Endothelial cell of umbilical vein (primary cell): ENCODE results near the gene NAPA. TPM values are rescaled to one million over a fixed set of nuclear protein-coding genes. Genes with fewer than 3 reads are reported as not detected.

Source experiments
- BruUV-seq: library from RNA; stranded (reverse); fragments of 400-500 nt; replicated peaks from 2 replicates; lab custom pipeline; 2021; lab: Mats Ljungman, UMichigan
- CTCF ChIA-PET: fragments of 300-600, 350-600 bp; sonication (Branson Sonifier 250); formaldehyde crosslinking; loops from one replicate; lab custom pipeline; 2021; ENCODE audit warnings: antibody characterized with exemption, inconsistent platforms; lab: Charles Lee
- POLR2A ChIA-PET: fragments of 300-600, 350-600 bp; sonication (Branson Sonifier 250); formaldehyde crosslinking; loops from one replicate; lab custom pipeline; 2021; ENCODE audit warnings: antibody characterized with exemption, inconsistent platforms; lab: Charles Lee
- DNase-seq: peaks from one replicate; pipeline ENCODE4 v3.0.0-alpha.2; 2011; ENCODE audit warnings: low read depth, low spot score
- FAIRE-seq: peaks from 2 replicates; lab custom pipeline; 2011; peaks lifted over from hg19 to GRCh38; lab: Jason Lieb, UNC
- H2AFZ ChIP-seq: 2 replicates; pipeline ENCODE4 v1.6.0; 2012; ENCODE audit warnings: low read depth, low read length, control low read depth, inconsistent platforms
- H3K27ac ChIP-seq: 2 replicates; pipeline ENCODE4 v1.5.1; 2011; ENCODE audit warnings: low read depth, mild to moderate bottlenecking, control low read depth, low read length, moderate library complexity; ENCODE audit not compliant: insufficient read depth
- H3K27me3 ChIP-seq, 2 experiments: 2 replicates each; pipeline versions ENCODE4 v1.6.0 to v1.6.1; 2011; ENCODE audit warnings: low read length in 2 of 2, mixed read lengths in 1 of 2; ENCODE audit not compliant: control insufficient read depth in 2 of 2, insufficient read depth in 2 of 2
- H3K36me3 ChIP-seq, 2 experiments: 2 replicates in 1 of 2; 3 replicates in 1 of 2; pipeline ENCODE4 v1.5.1; 2011; ENCODE audit warnings: low read length in 2 of 2, mild to moderate bottlenecking in 1 of 2, moderate library complexity in 1 of 2; ENCODE audit not compliant: control insufficient read depth in 2 of 2, insufficient read depth in 2 of 2; ENCODE audit errors: extremely low read depth in 1 of 2
- H3K4me1 ChIP-seq: 3 replicates; pipeline ENCODE4 v1.5.1; 2011; ENCODE audit warnings: mild to moderate bottlenecking, low read length; ENCODE audit not compliant: control insufficient read depth, insufficient read depth; ENCODE audit errors: extremely low read depth
- H3K4me2 ChIP-seq: 2 replicates; pipeline ENCODE4 v1.6.1; 2011; ENCODE audit warnings: low read length, control low read depth, mixed read lengths; ENCODE audit not compliant: insufficient read depth
- H3K4me3 ChIP-seq, 3 experiments: fragments of 200-600 bp in 1 of 3; sonication (generic), shearing (Covaris generic) in 1 of 3; replicated peaks in 1 of 3; 2 replicates each; pipeline ENCODE4 v1.5.1; 2011 to 2016; ENCODE audit warnings: control low read depth in 3 of 3, low read length in 3 of 3, mild to moderate bottlenecking in 2 of 3, inconsistent platforms in 1 of 3, low read depth in 1 of 3, moderate library complexity in 1 of 3; ENCODE audit not compliant: insufficient read depth in 1 of 3
- H3K79me2 ChIP-seq: 2 replicates; pipeline ENCODE4 v1.6.0; 2012; ENCODE audit warnings: low read length, inconsistent platforms; ENCODE audit not compliant: control insufficient read depth, insufficient read depth
- H3K9ac ChIP-seq: replicated peaks from 2 replicates; pipeline ENCODE3; 2011; ENCODE audit warnings: low read length, control low read depth; ENCODE audit not compliant: insufficient read depth; ENCODE audit errors: extremely low read depth
- H3K9me1 ChIP-seq: replicated peaks from 3 replicates; pipeline ENCODE4 v1.6.0; 2011; ENCODE audit warnings: mild to moderate bottlenecking, low read length; ENCODE audit not compliant: control insufficient read depth, insufficient read depth; ENCODE audit errors: extremely low read depth
- H3K9me3 ChIP-seq: replicated peaks from 2 replicates; pipeline ENCODE4 v1.5.1; 2012; ENCODE audit warnings: low read length, inconsistent platforms; ENCODE audit not compliant: control insufficient read depth, insufficient read depth
- H4K20me1 ChIP-seq: replicated peaks from 2 replicates; pipeline ENCODE3; 2011; ENCODE audit warnings: mild to moderate bottlenecking, low read length; ENCODE audit not compliant: control insufficient read depth, insufficient read depth; ENCODE audit errors: extremely low read depth
- CTCF ChIP-seq, 2 donors: IDR thresholded peaks; 1 replicate in 1 of 2; 2 replicates in 1 of 2; pipeline ENCODE4 v1.5.1; 2011; ENCODE audit warnings: low read length in 2 of 2, mild to moderate bottlenecking in 2 of 2, moderate library complexity in 2 of 2, control low read depth in 1 of 2, inconsistent platforms in 1 of 2, low read depth in 1 of 2; ENCODE audit not compliant: insufficient read depth in 1 of 2; ENCODE audit errors: extremely low read depth in 1 of 2
- EZH2 ChIP-seq: IDR thresholded peaks from 2 replicates; pipeline ENCODE4 v1.6.1; 2012; ENCODE audit warnings: borderline replicate concordance, low read depth, mild to moderate bottlenecking, moderate library complexity, low read length, inconsistent platforms; ENCODE audit not compliant: severe bottlenecking
- FOS ChIP-seq: IDR thresholded peaks from 2 replicates; pipeline ENCODE4 v1.6.1; 2011; ENCODE audit warnings: mild to moderate bottlenecking, low read length, moderate library complexity, borderline replicate concordance; ENCODE audit not compliant: insufficient read depth
- GATA2 ChIP-seq: IDR thresholded peaks from 2 replicates; pipeline ENCODE4 v1.7.0; 2011; ENCODE audit warnings: low read depth, mild to moderate bottlenecking, moderate library complexity, mixed read lengths, low read length; ENCODE audit not compliant: insufficient read length, insufficient read depth
- JUN ChIP-seq: IDR thresholded peaks from 2 replicates; pipeline ENCODE4 v1.6.1; 2011; ENCODE audit warnings: borderline replicate concordance, low read depth; ENCODE audit not compliant: insufficient read length, insufficient read depth
- MAX ChIP-seq: IDR thresholded peaks from 2 replicates; pipeline ENCODE4 v1.6.1; 2011; ENCODE audit not compliant: insufficient read depth, insufficient read length
- MYC ChIP-seq: IDR thresholded peaks from one replicate; pipeline ENCODE4 v1.6.1; 2011; ENCODE audit warnings: mild to moderate bottlenecking, low read depth, low read length
- POLR2A ChIP-seq: IDR thresholded peaks from 2 replicates; pipeline ENCODE4 v1.6.1; 2012; ENCODE audit warnings: low read depth, mild to moderate bottlenecking, control low read depth, low read length
- POLR2AphosphoS5 ChIP-seq: IDR thresholded peaks from 2 replicates; pipeline ENCODE4 v1.6.1; 2012; ENCODE audit warnings: low read depth, mild to moderate bottlenecking, control low read depth, low read length, moderate library complexity; ENCODE audit not compliant: insufficient read depth
- dilution Hi-C: fragments of 300-500 bp; cut with MboI; formaldehyde crosslinking; loops from one replicate; pipeline ENCODE4 v1.15.0; 2019; ENCODE audit warnings: low sequenced_read_pairs; ENCODE audit not compliant: extremely low pct_ligation_motif_present
- intact Hi-C: fragments of 100-400 bp; cut with micrococcal nuclease; formaldehyde crosslinking; loops from one replicate; pipeline ENCODE4 v1.10.0; 2022
- polyA plus RNA-seq, 4 experiments: library from polyadenylated mRNA; depleted of rRNA in 3 of 4; stranded (reverse) in 3 of 4; unstranded in 1 of 4; fragments of >200 nt; gene quantifications; 2 replicates each; pipeline versions ENCODE4 v1.2.1 to v1.2.3, GENCODE V29; 2011 to 2012; ENCODE audit warnings: missing spikeins in 1 of 4
- total RNA-seq: library from RNA; stranded (reverse); gene quantifications from 2 replicates; pipeline ENCODE4 v1.2.3, GENCODE V29; 2021

Gene NAPA
- total and polyA plus RNA-seq, 2 donors (not counting 3 experiments of a cell fraction or from before 2014, with no cell fraction given) = 107 to 154 TPM

- no peaks in the 10 kb centered on the region for H3K9me3 ChIP-seq
- DNase-seq = no peak
- H3K27me3 ChIP-seq = no peaks in the 10 kb centered on the region
- TF ChIP-seq POLR2AphosphoS5 = no peak
- no peak for TF ChIP-seq FOS
- no peak for TF ChIP-seq POLR2A
- no peaks in the 10 kb centered on the region for H4K20me1 ChIP-seq
- no peaks in the 10 kb centered on the region for H3K9me1 ChIP-seq
- no peak overlapping the region for H3K4me2 ChIP-seq
- ChIA-PET CTCF (no interaction called here), POLR2A (no interaction called here)
- H3K4me3 ChIP-seq = no peak overlapping the region
- H2AFZ ChIP-seq = no peak overlapping the region
- no peaks in the 10 kb centered on the region for H3K4me1 ChIP-seq
- no peak overlapping the region for H3K27ac ChIP-seq
- no peak overlapping the region for H3K9ac ChIP-seq
- dilution Hi-C loops (no loop called here), intact Hi-C loops (no loop called here)
- no peak for FAIRE-seq
- H3K79me2 ChIP-seq = no peaks in the 10 kb centered on the region
- H3K36me3 ChIP-seq = peaks cover 0 to 29% of the 10 kb centered on the region in 2 experiments
- BruUV-seq = no TSS peak
Observed at GRCh38 chr19:47489072-47489914, 25.6 kb downstream of the NAPA start.

GRCh38 chr19:47487551-47488515 lies 27.0 kb downstream of the NAPA start:
- CTCF ChIA-PET = interaction anchor here (1.7 kb wide), 1 partner anchor 51 kb away, joined by 4 read pairs; no protein-coding TSS in a partner anchor
- Histone ChIP-seq H3K4me2 (no peak overlapping the region), H3K27me3 (no peaks in the 10 kb centered on the region), H3K36me3 (peaks cover 0 to 24% of the 10 kb centered on the region in 2 experiments), H3K9me3 (no peaks in the 10 kb centered on the region), H2AFZ (no peak overlapping the region), H3K79me2 (no peaks in the 10 kb centered on the region), H3K9ac (no peak overlapping the region), H3K27ac (no peak overlapping the region), H3K4me1 (peaks cover 3% of the 10 kb centered on the region), H4K20me1 (no peaks in the 10 kb centered on the region), H3K9me1 (no peaks in the 10 kb centered on the region), H3K4me3 (no peak overlapping the region)
- POLR2A ChIA-PET = no interaction called here
- DNase-seq = no peak
- TF ChIP-seq EZH2 = no peak
- TF ChIP-seq GATA2 = no peak
- TF ChIP-seq CTCF (IDR thresholded peaks at IDR 0.05; ENCODE audit: extremely low read depth in 1 of 2, insufficient read depth in 1 of 2, low read depth in 1 of 2, low read length in 2 of 2) = no peak
- TF ChIP-seq MAX = no peak
- TF ChIP-seq JUN = no peak
- no peak for TF ChIP-seq POLR2A
- no peak for TF ChIP-seq MYC
- TF ChIP-seq FOS = no peak
- no peak for TF ChIP-seq POLR2AphosphoS5
- FAIRE-seq = no peak
- intact Hi-C loops (no loop called here), dilution Hi-C loops (no loop called here)
- TSS peak; percentile 69 for BruUV-seq
